ENCODE measurements around the gene HCAR3. TPM values are rescaled to one million over a fixed set of nuclear protein-coding genes. Genes with fewer than 3 reads are reported as not detected.

HCAR3 gene
- total and polyA plus RNA-seq, 2 of the 13 experiments (the other 11 are each of a cell fraction or from before 2014, with no cell fraction given): 0.11 to 12.8 TPM

- TF ChIP-seq REST (IDR thresholded peaks at IDR 0.05; ENCODE audit: borderline replicate concordance in 1 of 2, low read depth in 1 of 2, low read length in 2 of 2) (no peak), IRF2 (CRISPR knock-in tag; IDR thresholded peaks at IDR 0.05) (0 out of 2 replicates have a peak, but pooled peaks have one; percentile 7), PHF5A (CRISPR knock-in tag; IDR thresholded peaks at IDR 0.05; ENCODE audit: low read depth, unreplicated experiment) (no peak), YEATS4 (CRISPR knock-in tag; IDR thresholded peaks at IDR 0.05; ENCODE audit: borderline replicate concordance) (no peak), MIER3 (CRISPR knock-in tag; IDR thresholded peaks at IDR 0.05; ENCODE audit: borderline replicate concordance) (no peak), KIAA2018 (CRISPR knock-in tag; IDR thresholded peaks at IDR 0.05; ENCODE audit: borderline replicate concordance) (no peak), ZIK1 (CRISPR knock-in tag; IDR thresholded peaks at IDR 0.05; ENCODE audit: borderline replicate concordance, low read depth) (no peak), HIVEP1 (CRISPR knock-in tag; IDR thresholded peaks at IDR 0.05) (0 out of 2 replicates have a peak, but pooled peaks have one; percentile 20), RBFOX2 (IDR thresholded peaks at IDR 0.05; ENCODE audit: low read depth, low read length) (no peak), DBP (CRISPR knock-in tag; IDR thresholded peaks at IDR 0.05; ENCODE audit: not compliant biosample characterization) (no peak), MTA1 (CRISPR knock-in tag; IDR thresholded peaks at IDR 0.05; ENCODE audit: borderline replicate concordance) (0 out of 2 replicates have a peak, but pooled peaks have one; percentile 6), ZNF616 (CRISPR knock-in tag; IDR thresholded peaks at IDR 0.05; ENCODE audit: low read depth) (no peak)
- TF ChIP-seq, protein P1, sequence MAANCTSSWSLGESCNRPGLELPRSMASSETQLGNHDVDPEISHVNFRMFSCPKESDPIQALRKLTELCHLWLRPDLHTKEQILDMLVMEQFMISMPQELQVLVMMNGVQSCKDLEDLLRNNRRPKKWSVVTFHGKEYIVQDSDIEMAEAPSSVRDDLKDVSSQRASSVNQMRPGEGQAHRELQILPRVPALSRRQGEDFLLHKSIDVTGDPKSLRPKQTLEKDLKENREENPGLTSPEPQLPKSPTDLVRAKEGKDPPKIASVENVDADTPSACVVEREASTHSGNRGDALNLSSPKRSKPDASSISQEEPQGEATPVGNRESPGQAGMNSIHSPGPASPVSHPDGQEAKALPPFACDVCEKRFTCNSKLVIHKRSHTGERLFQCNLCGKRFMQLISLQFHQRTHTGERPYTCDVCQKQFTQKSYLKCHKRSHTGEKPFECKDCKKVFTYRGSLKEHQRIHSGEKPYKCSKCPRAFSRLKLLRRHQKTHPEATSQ (CRISPR knock-in tag; IDR thresholded peaks at IDR 0.05; ENCODE audit: borderline replicate concordance): no peak
These were observed 13.8 kb upstream of the HCAR3 start, which contains the start of gene HCAR1 (continued) for GRCh38 chr12:122730215-122731014.
